ENCODE results near the gene PACSIN3.
A peak's percentile ranks its signal among the peaks of the same experiment; 100 is the strongest.

PACSIN3 gene

GRCh38 chr11:47225552-47226400, 39.5 kb upstream of the PACSIN3 start:
- H3K4me3 ChIP-seq (replicated peaks in 1 of 2; ENCODE audit: low read depth in 2 of 2, low read length in 2 of 2), result no peak overlapping the region
- no peak for TF ChIP-seq CTCF (IDR thresholded peaks at IDR 0.05; ENCODE audit: low read depth, low read length)
- DNase-seq (ENCODE audit: low read depth in 2 of 2), result no peak

- DNase-seq (ENCODE audit: low read depth in 2 of 2), result no peak
- no peak overlapping the region for H3K4me3 ChIP-seq (replicated peaks in 1 of 2; ENCODE audit: low read depth in 2 of 2, low read length in 2 of 2)
- TF ChIP-seq CTCF (IDR thresholded peaks at IDR 0.05; ENCODE audit: low read depth, low read length), result no peak
Observed at GRCh38 chr11:47222696-47223095, 36.5 kb upstream of the PACSIN3 start.

GRCh38 chr11:47220401-47220821, 34.2 kb upstream of the PACSIN3 start:
- TF ChIP-seq CTCF (IDR thresholded peaks at IDR 0.05; ENCODE audit: low read depth, low read length), result no peak
- no peak overlapping the region for H3K4me3 ChIP-seq (replicated peaks in 1 of 2; ENCODE audit: low read depth in 2 of 2, low read length in 2 of 2)
- peak; percentile 89 to 92 for DNase-seq (ENCODE audit: low read depth in 2 of 2)

- DNase-seq (ENCODE audit: low read depth in 2 of 2), result peak; percentile 82 to 93
- TF ChIP-seq CTCF (IDR thresholded peaks at IDR 0.05; ENCODE audit: low read depth, low read length), result no peak
- H3K4me3 ChIP-seq (replicated peaks in 1 of 2; ENCODE audit: low read depth in 2 of 2, low read length in 2 of 2), result peak overlapping the region; percentile 51 to 59
Observed at GRCh38 chr11:47216121-47216798, 30.0 kb upstream of the PACSIN3 start.

- H3K4me3 ChIP-seq (replicated peaks in 1 of 2; ENCODE audit: low read depth in 2 of 2, low read length in 2 of 2), result peak overlapping the region; percentile 51 to 59
Observed at GRCh38 chr11:47215366-47215910, 29.2 kb upstream of the PACSIN3 start.

More at GRCh38 chr11:47215366-47215910, 29.2 kb upstream of the PACSIN3 start:
- DNase-seq (ENCODE audit: low read depth in 2 of 2), result no peak
- no peak for TF ChIP-seq CTCF (IDR thresholded peaks at IDR 0.05; ENCODE audit: low read depth, low read length)

All from cardiac fibroblast (primary cell).